Neural progenitor cell (in vitro differentiated cells): Measurements from ENCODE around the gene SMCHD1. TPM values are rescaled to one million over a fixed set of nuclear protein-coding genes. Genes with fewer than 3 reads are reported as not detected.

Experiments used
- DNase-seq: peaks from one replicate; pipeline ENCODE4 v3.0.0-alpha.2; 2016; ENCODE audit warnings: low spot score
- H2AFZ ChIP-seq: fragments of 200-600 bp; sonication (generic); replicated peaks from 2 replicates; pipeline ENCODE4 v1.6.1; 2016; ENCODE audit warnings: antibody characterized with exemption
- H3F3A ChIP-seq: fragments of 200-600 bp; sonication (generic); 2 replicates; pipeline ENCODE4 v1.6.1; 2016; ENCODE audit warnings: antibody characterized with exemption, low read depth
- H3K27ac ChIP-seq: fragments of 200-600 bp; sonication (generic); 2 replicates; pipeline ENCODE4 v1.5.1; 2016; ENCODE audit warnings: mild to moderate bottlenecking
- H3K27me3 ChIP-seq: fragments of 200-600 bp; sonication (generic); 2 replicates; pipeline ENCODE4 v1.6.1; 2016; ENCODE audit warnings: mild to moderate bottlenecking, moderate library complexity
- H3K36me3 ChIP-seq: fragments of 200-600 bp; sonication (generic); 2 replicates; pipeline ENCODE4 v1.5.1; 2016
- H3K4me1 ChIP-seq: fragments of 200-600 bp; sonication (generic); 2 replicates; pipeline ENCODE4 v1.6.1; 2016; ENCODE audit warnings: mixed run types
- H3K4me2 ChIP-seq: fragments of 200-600 bp; sonication (generic); 2 replicates; pipeline ENCODE4 v1.6.1; 2016
- H3K4me3 ChIP-seq: fragments of 200-600 bp; sonication (generic); 2 replicates; pipeline ENCODE4 v1.5.1; 2016
- H3K79me2 ChIP-seq: fragments of 200-600 bp; sonication (generic); 2 replicates; pipeline ENCODE4 v1.6.1; 2016; ENCODE audit warnings: low read depth
- H3K9ac ChIP-seq: fragments of 200-600 bp; sonication (generic); 2 replicates; pipeline ENCODE4 v1.6.1; 2016
- H3K9me3 ChIP-seq: fragments of 200-600 bp; sonication (generic); 2 replicates; pipeline ENCODE4 v1.5.1; 2016; ENCODE audit warnings: low read depth
- H4K20me1 ChIP-seq: fragments of 200-600 bp; sonication (generic); 2 replicates; pipeline ENCODE4 v1.6.1; 2016; ENCODE audit warnings: low read depth
- H3K27ac Mint-ChIP-seq: 3 replicates; pipeline ENCODE4 v1.8.0; 2021; ENCODE audit warnings: mixed read lengths
- H3K27me3 Mint-ChIP-seq: 2 replicates; pipeline ENCODE4 v1.8.0; 2022; ENCODE audit warnings: low read depth, mild to moderate bottlenecking, inconsistent platforms, moderate library complexity, mixed read lengths; ENCODE audit not compliant: insufficient read depth
- H3K36me3 Mint-ChIP-seq: 3 replicates; pipeline ENCODE4 v1.8.0; 2021; ENCODE audit warnings: mixed read lengths
- H3K4me1 Mint-ChIP-seq: 3 replicates; pipeline ENCODE4 v1.8.0; 2021; ENCODE audit warnings: mixed read lengths
- H3K4me3 Mint-ChIP-seq: 3 replicates; pipeline ENCODE4 v1.8.0; 2021; ENCODE audit warnings: mild to moderate bottlenecking, moderate library complexity, mixed read lengths
- H3K9me3 Mint-ChIP-seq: 3 replicates; pipeline ENCODE4 v1.8.0; 2020; ENCODE audit warnings: mixed read lengths
- CTCF ChIP-seq: fragments of 200-600 bp; sonication (generic); IDR thresholded peaks from 2 replicates; pipeline ENCODE4 v1.5.1; 2017; ENCODE audit warnings: antibody characterized with exemption, mild to moderate bottlenecking
- EZH2 ChIP-seq: fragments of 200-600 bp; sonication (generic); IDR thresholded peaks from 2 replicates; pipeline ENCODE4 v1.6.1; 2017; ENCODE audit warnings: antibody characterized with exemption, mild to moderate bottlenecking, moderate library complexity
- EZH2phosphoT487 ChIP-seq: fragments of 200-600 bp; sonication (generic); IDR thresholded peaks from 2 replicates; pipeline ENCODE4 v1.6.1; 2017; ENCODE audit warnings: antibody characterized with exemption
- total RNA-seq: library from RNA; depleted of rRNA; stranded (reverse); fragments of >200 nt; gene quantifications from 2 replicates; pipeline ENCODE4 v1.2.3, GENCODE V29; 2015; ENCODE audit warnings: low replicate concordance

The SMCHD1 gene
- total RNA-seq, 1 donor from 2014 or later: 127 TPM

DNA sequence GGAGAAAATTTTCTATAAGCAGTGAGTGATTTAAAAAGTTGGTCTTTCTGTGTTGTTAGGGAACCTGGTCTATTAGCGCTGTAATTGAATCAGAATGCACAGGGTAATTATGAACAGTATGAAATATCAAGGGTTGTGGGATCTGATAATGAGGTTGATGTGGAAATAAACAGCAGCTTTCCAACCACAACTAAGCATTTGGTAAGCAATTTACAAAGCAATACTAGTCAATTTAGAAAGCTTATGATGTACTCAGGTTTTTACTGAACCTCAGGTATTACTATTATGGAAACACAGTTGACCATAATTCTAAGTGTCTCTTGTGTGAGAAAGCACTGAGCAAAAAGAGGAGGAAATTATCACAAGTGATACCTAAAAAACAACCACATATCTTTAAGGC lies 11.0 kb upstream of the SMCHD1 start:
- H3K4me3 ChIP-seq: no peak overlapping the region
- TF ChIP-seq EZH2phosphoT487 (no peak), CTCF (no peak), EZH2 (no peak)
- Mint-ChIP-seq H3K9me3 (no peaks in the 10 kb centered on the region), H3K27me3 (peaks cover 2% of the 10 kb centered on the region), H3K36me3 (no peaks in the 10 kb centered on the region), H3K27ac (no peak overlapping the region), H3K4me3 (no peak overlapping the region), H3K4me1 (peaks cover 3% of the 10 kb centered on the region)
- no peaks in the 10 kb centered on the region for H4K20me1 ChIP-seq
- H3K27ac ChIP-seq: no peak overlapping the region
- no peak overlapping the region for H3K4me2 ChIP-seq
- H2AFZ ChIP-seq: no peak overlapping the region
- H3K9me3 ChIP-seq: no peaks in the 10 kb centered on the region
- no peaks in the 10 kb centered on the region for H3K36me3 ChIP-seq
- H3K79me2 ChIP-seq: no peaks in the 10 kb centered on the region
- no peak for DNase-seq
- H3K4me1 ChIP-seq: no peaks in the 10 kb centered on the region
- H3K27me3 ChIP-seq: no peaks in the 10 kb centered on the region
- H3K9ac ChIP-seq: no peak overlapping the region
- H3F3A ChIP-seq: no peaks in the 10 kb centered on the region

DNA sequence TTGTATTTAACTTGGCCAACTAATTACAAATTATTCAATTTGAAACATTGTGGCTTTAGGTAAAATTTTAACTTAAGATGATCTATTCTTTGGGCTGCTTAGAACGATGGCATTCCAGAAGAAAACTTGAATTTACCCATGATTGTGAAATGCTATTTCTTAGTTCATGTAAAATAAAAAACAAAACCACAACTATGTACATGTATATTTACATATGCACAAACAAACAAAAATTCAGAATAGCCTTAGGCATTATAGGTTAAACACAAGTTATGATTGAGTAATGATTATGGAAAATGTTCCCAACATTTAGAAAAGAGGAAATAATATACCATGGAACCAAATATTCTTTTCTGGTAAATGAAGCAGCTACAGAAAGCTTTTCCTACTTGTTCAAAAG lies 3.5 kb upstream of the SMCHD1 start:
- Histone ChIP-seq H4K20me1 (peaks cover 11% of the 10 kb centered on the region), H3K9ac (no peak overlapping the region), H3K36me3 (no peaks in the 10 kb centered on the region), H3K79me2 (peaks cover 12% of the 10 kb centered on the region), H3K4me3 (no peak overlapping the region), H3K4me1 (peaks cover 5% of the 10 kb centered on the region), H2AFZ (no peak overlapping the region), H3K4me2 (no peak overlapping the region), H3K27me3 (peaks cover 26% of the 10 kb centered on the region), H3K27ac (no peak overlapping the region), H3K9me3 (no peaks in the 10 kb centered on the region), H3F3A (peaks cover 16% of the 10 kb centered on the region)
- TF ChIP-seq EZH2phosphoT487 (no peak), EZH2 (no peak), CTCF (no peak)
- peaks cover 4% of the 10 kb centered on the region for H3K27me3 Mint-ChIP-seq
- H3K36me3 Mint-ChIP-seq: no peaks in the 10 kb centered on the region
- DNase-seq: no peak
- no peak overlapping the region for H3K4me3 Mint-ChIP-seq
- H3K9me3 Mint-ChIP-seq: no peaks in the 10 kb centered on the region
- H3K4me1 Mint-ChIP-seq: peaks cover 13% of the 10 kb centered on the region
- no peak overlapping the region for H3K27ac Mint-ChIP-seq

GRCh38 chr18:2653467-2653866 lies 2.1 kb upstream of the SMCHD1 start:
- Histone ChIP-seq H3K79me2 (peaks cover 27% of the 10 kb centered on the region), H3K4me1 (peaks cover 5% of the 10 kb centered on the region), H3K27ac (no peak overlapping the region), H3K36me3 (no peaks in the 10 kb centered on the region), H3K4me2 (no peak overlapping the region), H3K27me3 (peaks cover 26% of the 10 kb centered on the region), H3K9me3 (no peaks in the 10 kb centered on the region), H3F3A (peaks cover 16% of the 10 kb centered on the region), H3K9ac (no peak overlapping the region), H3K4me3 (no peak overlapping the region), H4K20me1 (peaks cover 26% of the 10 kb centered on the region), H2AFZ (no peak overlapping the region)
- Mint-ChIP-seq H3K9me3 (no peaks in the 10 kb centered on the region), H3K4me1 (peaks cover 25% of the 10 kb centered on the region), H3K4me3 (peak overlapping the region; percentile 50), H3K27ac (no peak overlapping the region), H3K27me3 (peaks cover 4% of the 10 kb centered on the region), H3K36me3 (peaks cover 5% of the 10 kb centered on the region)
- DNase-seq: peak; percentile 9
- TF ChIP-seq EZH2phosphoT487 (no peak), CTCF (no peak), EZH2 (no peak)
